Calu3 (cell line): Measurements from ENCODE around the gene INSL3. TPM values are rescaled to one million over a fixed set of nuclear protein-coding genes. Genes with fewer than 3 reads are reported as not detected.

Experiments used
- BruUV-seq: library from RNA; stranded (reverse); fragments of 400-500 nt; replicated peaks from 2 replicates; lab custom pipeline; 2021; lab: Mats Ljungman, UMichigan
- CTCF ChIA-PET: fragments of 300-600 bp; sonication (Branson Sonifier 250); formaldehyde crosslinking; loops from one replicate; lab custom pipeline; 2022; ENCODE audit warnings: antibody characterized with exemption; lab: Charles Lee
- DNase-seq: peaks from one replicate; pipeline ENCODE4 v3.0.0; 2022
- H3K27ac Mint-ChIP-seq: one replicate; pipeline ENCODE4 v1.8.0; 2022; ENCODE audit warnings: mixed read lengths; ENCODE audit not compliant: unreplicated experiment
- H3K27me3 Mint-ChIP-seq: one replicate; pipeline ENCODE4 v1.8.0; 2022; ENCODE audit warnings: mixed read lengths; ENCODE audit not compliant: unreplicated experiment
- H3K36me3 Mint-ChIP-seq: one replicate; pipeline ENCODE4 v1.8.0; 2022; ENCODE audit warnings: mild to moderate bottlenecking, moderate library complexity, mixed read lengths; ENCODE audit not compliant: insufficient read depth, unreplicated experiment
- H3K4me1 Mint-ChIP-seq: one replicate; pipeline ENCODE4 v1.8.0; 2022; ENCODE audit warnings: mild to moderate bottlenecking, low read depth, mixed read lengths; ENCODE audit not compliant: unreplicated experiment
- H3K4me3 Mint-ChIP-seq: one replicate; pipeline ENCODE4 v1.8.0; 2022; ENCODE audit warnings: mild to moderate bottlenecking, low read depth, moderate library complexity, mixed read lengths; ENCODE audit not compliant: unreplicated experiment
- H3K9me3 Mint-ChIP-seq: one replicate; pipeline ENCODE4 v1.8.0; 2022; ENCODE audit warnings: low read depth, mixed read lengths; ENCODE audit not compliant: unreplicated experiment
- CTCF ChIP-seq: fragments of 200-600 bp; IDR thresholded peaks from one replicate; pipeline ENCODE4 v1.8.0; 2022; ENCODE audit warnings: antibody characterized with exemption; ENCODE audit not compliant: unreplicated experiment
- intact Hi-C: fragments of 100-400 bp; cut with micrococcal nuclease; formaldehyde crosslinking; loops from one replicate; pipeline ENCODE4 v1.10.0; 2022; ENCODE audit not compliant: unreplicated experiment
- total RNA-seq: library from RNA; stranded (reverse); gene quantifications from 2 replicates; pipeline ENCODE4 v1.2.3, GENCODE V29; 2022

Gene INSL3
- total RNA-seq, 1 experiment from 2014 or later: not detected

DNA sequence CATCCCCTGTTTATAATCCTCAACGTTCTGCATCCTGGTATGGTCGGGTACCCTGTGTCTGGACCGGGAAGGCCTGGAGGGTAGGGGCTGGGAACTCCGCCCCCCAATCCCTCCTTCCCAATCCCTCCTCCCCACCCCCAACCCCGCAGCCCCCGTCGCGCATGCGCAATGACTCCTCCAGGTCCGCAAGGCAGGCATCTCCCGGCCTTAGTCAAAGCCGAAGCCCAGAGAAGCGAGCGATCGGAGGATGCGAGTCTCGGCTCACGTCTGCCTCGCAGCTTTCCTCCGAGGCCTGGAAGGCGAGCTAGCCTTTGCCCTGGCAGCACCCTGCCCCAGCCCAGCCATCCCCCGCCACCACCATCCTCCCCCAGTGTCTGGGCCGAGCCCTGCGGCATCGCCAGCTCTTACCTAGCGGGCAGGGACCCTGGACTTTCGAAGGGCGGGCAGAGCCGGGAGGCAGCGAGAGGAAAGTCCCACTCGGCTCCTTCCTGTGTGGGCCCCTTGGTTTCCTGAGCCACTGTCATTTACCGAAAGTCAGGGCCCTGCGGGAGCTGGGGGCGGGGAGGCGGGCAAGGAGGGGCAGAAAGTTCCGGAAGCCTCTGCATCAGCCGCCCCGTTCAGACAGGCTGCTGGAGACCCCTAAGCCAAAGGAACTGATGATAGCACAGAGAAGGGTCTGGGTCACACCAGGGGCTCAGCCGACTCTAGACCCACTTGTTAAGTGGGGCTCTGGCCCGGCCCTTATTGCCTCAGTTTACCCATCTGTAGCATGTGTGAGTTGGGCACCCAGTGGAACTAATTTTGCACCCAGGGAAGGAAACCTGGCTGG is 26.4 kb upstream of the INSL3 start, which contains the start of gene JAK3:
TSS of gene JAK3 (minus strand) at position 445 of the 829 bp plus-strand sequence. CDS start 3,565 bp downstream, outside the sequence.
- H3K4me3 Mint-ChIP-seq: no peak within 1 kb of the TSS
- CTCF ChIA-PET: no interaction called here

GRCh38 chr19:17846146-17846545 is 24.8 kb upstream of the INSL3 start:
- Mint-ChIP-seq H3K4me1 (peaks cover 10% of the 10 kb centered on the region), H3K27me3 (peaks cover 13% of the 10 kb centered on the region), H3K9me3 (no peaks in the 10 kb centered on the region), H3K27ac (no peak overlapping the region), H3K4me3 (no peak overlapping the region), H3K36me3 (no peaks in the 10 kb centered on the region)
- no peak for DNase-seq
- no peak for TF ChIP-seq CTCF
- intact Hi-C loops: no loop called here
- CTCF ChIA-PET: no interaction called here
- BruUV-seq: no TSS peak

More for the DNA sequence above, 26.4 kb upstream of the INSL3 start, which contains the start of gene JAK3:
- H3K36me3 Mint-ChIP-seq: no peaks in the 10 kb centered on the region
- intact Hi-C loops: no loop called here
- H3K4me1 Mint-ChIP-seq: peaks cover 10% of the 10 kb centered on the region
- no peak within 1 kb of the TSS for H3K27ac Mint-ChIP-seq
- no peaks in the 10 kb centered on the region for H3K9me3 Mint-ChIP-seq
- no TSS peak for BruUV-seq
- DNase-seq: no peak
- H3K27me3 Mint-ChIP-seq: peaks cover 13% of the 10 kb centered on the region
- TF ChIP-seq CTCF: no peak

GRCh38 chr19:17843908-17844490 is 22.7 kb upstream of the INSL3 start:
- H3K9me3 Mint-ChIP-seq: no peaks in the 10 kb centered on the region
- CTCF ChIA-PET: interaction anchor here (0.6 kb wide), 1 partner anchor 136 kb away, joined by 3 read pairs; no protein-coding TSS in a partner anchor
- TF ChIP-seq CTCF: no peak
- no peak overlapping the region for H3K27ac Mint-ChIP-seq
- H3K36me3 Mint-ChIP-seq: no peaks in the 10 kb centered on the region
- no peak for DNase-seq
- H3K4me3 Mint-ChIP-seq: no peak overlapping the region
- intact Hi-C loops: no loop called here
- BruUV-seq: no TSS peak
- no peaks in the 10 kb centered on the region for H3K4me1 Mint-ChIP-seq
- peaks cover 13% of the 10 kb centered on the region for H3K27me3 Mint-ChIP-seq

DNA sequence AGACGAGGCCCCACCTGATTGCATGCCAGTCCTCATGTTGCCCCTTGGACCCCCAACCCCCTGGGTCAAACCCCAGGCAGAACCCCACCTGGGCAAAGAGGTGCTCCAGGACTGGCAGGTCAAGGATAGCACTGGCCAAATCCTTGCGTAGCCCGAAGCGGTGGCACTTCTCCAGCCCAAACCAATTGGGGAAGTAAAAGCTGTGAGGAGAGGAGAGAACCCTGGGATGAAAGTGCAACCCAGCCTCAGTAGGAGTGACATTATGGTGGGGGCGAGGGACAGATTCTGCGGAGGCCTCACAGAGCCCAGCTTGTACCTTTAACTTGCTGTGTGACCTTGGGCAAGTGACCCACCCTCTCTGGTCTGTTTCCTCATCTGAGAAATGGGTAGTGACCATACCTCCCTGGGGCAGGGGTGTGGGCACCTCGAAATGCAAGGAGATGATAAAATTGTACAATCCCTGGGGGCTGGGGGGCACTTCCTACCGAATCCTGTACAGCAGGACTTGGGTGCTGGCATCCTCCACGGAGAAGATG is 22.0 kb upstream of the INSL3 start:
- TF ChIP-seq CTCF: no peak
- no peaks in the 10 kb centered on the region for H3K9me3 Mint-ChIP-seq
- no TSS peak for BruUV-seq
- intact Hi-C loops: no loop called here
- peaks cover 13% of the 10 kb centered on the region for H3K27me3 Mint-ChIP-seq
- no peak overlapping the region for H3K27ac Mint-ChIP-seq
- H3K4me1 Mint-ChIP-seq: no peaks in the 10 kb centered on the region
- DNase-seq: no peak
- CTCF ChIA-PET: interaction anchor here (0.6 kb wide), 1 partner anchor 136 kb away, joined by 3 read pairs; no protein-coding TSS in a partner anchor
- no peaks in the 10 kb centered on the region for H3K36me3 Mint-ChIP-seq
- H3K4me3 Mint-ChIP-seq: no peak overlapping the region
